CD4-positive, CD25-positive, alpha-beta regulatory T cell (primary cell): ENCODE measurements around the gene NEK1. TPM values are rescaled to one million over a fixed set of nuclear protein-coding genes. Genes with fewer than 3 reads are reported as not detected.
A peak's percentile ranks its signal among the peaks of the same experiment; 100 is the strongest.

Source experiments
- ATAC-seq, 2 donors: fragments of 150-1000 bp; cut with Tn5 transposase; one replicate each; pipeline ENCODE4 v1.10.0; 2021; ENCODE audit warnings: low read depth in 2 of 2, moderate number of reproducible peaks in 2 of 2, moderate library complexity in 1 of 2
- DNase-seq, 3 donors: peaks; one replicate each; pipeline versions ENCODE4 v3.0.0 to v3.0.0-alpha.2; 2012 to 2022; ENCODE audit warnings: mixed read lengths in 1 of 3
- H3K27ac ChIP-seq: one replicate; pipeline ENCODE4 v1.7.0; 2013; ENCODE audit warnings: mild to moderate bottlenecking, low read length; ENCODE audit not compliant: insufficient read depth, poor library complexity, severe bottlenecking
- H3K27me3 ChIP-seq: one replicate; pipeline ENCODE4 v1.7.0; 2013; ENCODE audit warnings: low read length; ENCODE audit not compliant: control insufficient read depth, insufficient read depth
- H3K36me3 ChIP-seq: one replicate; pipeline ENCODE4 v1.7.0; 2013; ENCODE audit warnings: mild to moderate bottlenecking, low read length, moderate library complexity; ENCODE audit not compliant: control insufficient read depth, insufficient read depth
- H3K4me1 ChIP-seq: 2 replicates; pipeline ENCODE4 v1.7.0; 2013; ENCODE audit warnings: mild to moderate bottlenecking, low read length; ENCODE audit not compliant: insufficient read depth, control insufficient read depth, poor library complexity, severe bottlenecking
- H3K4me3 ChIP-seq: one replicate; pipeline ENCODE4 v1.7.0; 2013; ENCODE audit warnings: low read depth, mild to moderate bottlenecking, low read length, moderate library complexity
- H3K9me3 ChIP-seq, 2 experiments: 1 replicate in 1 of 2; 2 replicates in 1 of 2; pipeline ENCODE4 v1.7.0; 2013; ENCODE audit warnings: low read length in 2 of 2, mild to moderate bottlenecking in 1 of 2, moderate library complexity in 1 of 2; ENCODE audit not compliant: control insufficient read depth in 2 of 2
- H3K27ac Mint-ChIP-seq, 3 donors: one replicate each; pipeline ENCODE4 v1.8.0; 2020 to 2022; ENCODE audit warnings: mild to moderate bottlenecking in 3 of 3, mixed read lengths in 3 of 3, moderate library complexity in 2 of 3
- H3K27me3 Mint-ChIP-seq: one replicate; pipeline ENCODE4 v1.8.0; 2022; ENCODE audit warnings: mild to moderate bottlenecking, mixed read lengths
- H3K36me3 Mint-ChIP-seq: one replicate; pipeline ENCODE4 v1.8.0; 2020; ENCODE audit warnings: mixed read lengths
- H3K4me1 Mint-ChIP-seq, 4 donors: one replicate each; pipeline ENCODE4 v1.8.0; 2020 to 2022; ENCODE audit warnings: mixed read lengths in 4 of 4, mild to moderate bottlenecking in 1 of 4
- H3K4me3 Mint-ChIP-seq, 4 donors: one replicate each; pipeline ENCODE4 v1.8.0; 2020 to 2022; ENCODE audit warnings: mild to moderate bottlenecking in 4 of 4, mixed read lengths in 4 of 4, moderate library complexity in 3 of 4
- H3K9me3 Mint-ChIP-seq, 7 donors: one replicate each; pipeline ENCODE4 v1.8.0; 2020 to 2022; ENCODE audit warnings: mixed read lengths in 7 of 7, mild to moderate bottlenecking in 3 of 7, moderate library complexity in 2 of 7
- polyA plus RNA-seq, 4 donors: library from polyadenylated mRNA; unstranded; fragments of 300-500 nt; fragmentation: Illumina TruSeq; gene quantifications; one replicate each; pipeline ENCODE4 v1.2.3, GENCODE V29; 2021
- total RNA-seq: library from RNA; stranded (reverse); gene quantifications from one replicate; pipeline ENCODE4 v1.2.3, GENCODE V29; 2022

NEK1 gene
- total and polyA plus RNA-seq, 5 donors from 2014 or later: 7.7 to 22.9 (median 10.8) TPM

DNA sequence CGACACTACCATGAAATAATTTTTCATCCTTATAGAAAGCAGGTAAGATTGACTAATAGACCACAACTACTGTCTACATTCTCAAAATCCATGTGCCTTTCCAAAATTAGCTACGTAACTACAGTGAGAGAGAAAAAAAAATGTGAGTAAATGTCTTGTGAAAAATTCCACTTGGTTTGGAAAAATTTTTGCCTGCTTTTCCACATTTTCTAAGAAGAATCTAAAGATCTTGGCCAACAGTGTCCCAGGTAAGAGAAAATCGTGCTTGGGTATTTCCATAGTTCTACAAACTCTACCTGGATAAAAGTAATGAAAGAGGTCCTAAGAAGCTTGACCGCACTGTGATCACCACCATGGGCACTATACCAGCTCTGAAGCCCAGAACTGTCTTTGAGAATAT lies 6.6 kb upstream of the NEK1 start:
- peak overlapping the region; percentile 97 for H3K4me3 ChIP-seq
- no peak for ATAC-seq
- peaks cover 42% of the 10 kb centered on the region for H3K4me1 ChIP-seq
- no peaks in the 10 kb centered on the region for H3K27me3 ChIP-seq
- no peak for DNase-seq
- H3K27ac ChIP-seq: peak overlapping the region; percentile 97
- Mint-ChIP-seq H3K36me3 (no peaks in the 10 kb centered on the region), H3K27me3 (no peaks in the 10 kb centered on the region), H3K4me1 (peaks cover 16 to 60% (median 44%) of the 10 kb centered on the region in 4 donors), H3K9me3 (no peaks in the 10 kb centered on the region), H3K4me3 (peak overlapping the region; percentile 87 to 99 (median 98)), H3K27ac (peak overlapping the region; percentile 98 to 99 (median 99))
- no peaks in the 10 kb centered on the region for H3K36me3 ChIP-seq
- no peaks in the 10 kb centered on the region for H3K9me3 ChIP-seq

DNA sequence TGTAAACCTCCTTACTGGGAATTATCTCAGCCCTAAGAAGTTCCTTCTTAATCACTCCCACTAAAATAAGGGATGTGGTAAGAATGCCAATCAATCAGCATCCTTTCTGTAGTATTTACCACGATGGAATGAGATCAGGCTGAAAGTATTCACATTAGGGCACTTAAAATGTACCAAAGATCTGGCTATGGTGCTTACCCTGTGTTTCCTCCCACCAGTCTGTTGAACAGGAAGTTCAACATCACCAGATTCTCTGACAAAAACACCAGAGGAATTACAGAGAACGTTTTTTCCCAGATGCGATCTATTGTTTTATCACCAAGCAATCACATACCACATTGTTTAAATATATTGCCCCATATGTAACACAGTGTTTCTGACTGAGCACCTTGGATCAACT lies 5.9 kb upstream of the NEK1 start:
- no peak for ATAC-seq
- Mint-ChIP-seq H3K9me3 (no peaks in the 10 kb centered on the region), H3K27me3 (no peaks in the 10 kb centered on the region), H3K27ac (peak overlapping the region; percentile 62 to 98 (median 64)), H3K36me3 (no peaks in the 10 kb centered on the region), H3K4me3 (peak overlapping the region; percentile 69 to 99 (median 82)), H3K4me1 (peaks cover 18 to 57% (median 43%) of the 10 kb centered on the region in 4 donors)
- H3K4me3 ChIP-seq: peak overlapping the region; percentile 8
- H3K36me3 ChIP-seq: no peaks in the 10 kb centered on the region
- peaks cover 46% of the 10 kb centered on the region for H3K4me1 ChIP-seq
- no peaks in the 10 kb centered on the region for H3K9me3 ChIP-seq
- no peaks in the 10 kb centered on the region for H3K27me3 ChIP-seq
- DNase-seq: no peak
- H3K27ac ChIP-seq: peak overlapping the region; percentile 50

- peak overlapping the region in 2 of 4 donors; percentile 26 to 69 for H3K4me3 Mint-ChIP-seq
- Histone ChIP-seq H3K4me1 (peaks cover 46% of the 10 kb centered on the region), H3K4me3 (no peak overlapping the region), H3K27ac (no peak overlapping the region), H3K36me3 (no peaks in the 10 kb centered on the region), H3K27me3 (no peaks in the 10 kb centered on the region), H3K9me3 (no peaks in the 10 kb centered on the region)
- peak overlapping the region in 1 of 3 donors; percentile 98 for H3K27ac Mint-ChIP-seq
- H3K36me3 Mint-ChIP-seq: no peaks in the 10 kb centered on the region
- H3K9me3 Mint-ChIP-seq: no peaks in the 10 kb centered on the region
- no peak for DNase-seq
- no peaks in the 10 kb centered on the region for H3K27me3 Mint-ChIP-seq
- H3K4me1 Mint-ChIP-seq: peaks cover 19 to 58% (median 38%) of the 10 kb centered on the region in 4 donors
- no peak for ATAC-seq
These were observed 4.9 kb upstream of the NEK1 start for GRCh38 chr4:169617306-169617705.

- H3K27ac Mint-ChIP-seq: no peak overlapping the region
- ATAC-seq (no peak), DNase-seq (no peak)
- no peaks in the 10 kb centered on the region for H3K9me3 ChIP-seq
- H3K4me1 ChIP-seq: peaks cover 42% of the 10 kb centered on the region
- H3K27ac ChIP-seq: no peak overlapping the region
- peak overlapping the region in 2 of 4 donors; percentile 26 to 69 for H3K4me3 Mint-ChIP-seq
- no peak overlapping the region for H3K4me3 ChIP-seq
- no peaks in the 10 kb centered on the region for H3K9me3 Mint-ChIP-seq
- no peaks in the 10 kb centered on the region for H3K27me3 ChIP-seq
- peaks cover 15 to 58% (median 36%) of the 10 kb centered on the region in 4 donors for H3K4me1 Mint-ChIP-seq
- no peaks in the 10 kb centered on the region for H3K36me3 Mint-ChIP-seq
- H3K27me3 Mint-ChIP-seq: no peaks in the 10 kb centered on the region
- H3K36me3 ChIP-seq: no peaks in the 10 kb centered on the region
These were observed 4.5 kb upstream of the NEK1 start for GRCh38 chr4:169616846-169617245.

DNA sequence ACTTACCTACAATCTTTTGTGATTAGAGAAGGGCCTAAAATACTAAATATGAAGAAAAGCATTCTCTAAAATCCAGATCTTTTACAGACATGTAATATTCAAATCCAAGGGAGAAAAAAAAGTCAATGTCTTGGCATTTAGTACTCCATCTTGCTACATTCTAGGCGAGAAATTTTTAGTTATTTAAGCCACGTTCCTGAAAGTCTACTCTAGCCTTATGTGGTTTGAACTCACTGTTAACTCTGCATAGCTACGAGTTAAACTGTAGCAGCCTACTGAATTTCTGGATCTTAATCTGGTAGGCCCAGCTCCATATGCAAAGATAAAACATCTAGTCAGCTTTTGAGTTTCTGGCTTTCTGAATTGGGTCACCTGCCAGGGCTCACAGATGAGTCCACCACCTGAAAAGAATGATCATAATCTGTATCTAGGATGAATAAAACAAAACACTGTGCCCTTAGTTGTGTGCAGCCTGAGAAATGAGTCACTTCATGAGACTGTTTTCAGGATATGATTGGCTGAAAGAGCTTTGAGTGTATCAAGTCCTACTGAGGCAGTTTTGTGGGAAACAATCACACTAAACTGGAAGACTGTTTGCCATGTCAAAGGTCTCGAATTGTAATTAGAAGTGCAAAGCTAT lies 3.2 kb upstream of the NEK1 start:
- no peak overlapping the region for H3K27ac ChIP-seq

DNA sequence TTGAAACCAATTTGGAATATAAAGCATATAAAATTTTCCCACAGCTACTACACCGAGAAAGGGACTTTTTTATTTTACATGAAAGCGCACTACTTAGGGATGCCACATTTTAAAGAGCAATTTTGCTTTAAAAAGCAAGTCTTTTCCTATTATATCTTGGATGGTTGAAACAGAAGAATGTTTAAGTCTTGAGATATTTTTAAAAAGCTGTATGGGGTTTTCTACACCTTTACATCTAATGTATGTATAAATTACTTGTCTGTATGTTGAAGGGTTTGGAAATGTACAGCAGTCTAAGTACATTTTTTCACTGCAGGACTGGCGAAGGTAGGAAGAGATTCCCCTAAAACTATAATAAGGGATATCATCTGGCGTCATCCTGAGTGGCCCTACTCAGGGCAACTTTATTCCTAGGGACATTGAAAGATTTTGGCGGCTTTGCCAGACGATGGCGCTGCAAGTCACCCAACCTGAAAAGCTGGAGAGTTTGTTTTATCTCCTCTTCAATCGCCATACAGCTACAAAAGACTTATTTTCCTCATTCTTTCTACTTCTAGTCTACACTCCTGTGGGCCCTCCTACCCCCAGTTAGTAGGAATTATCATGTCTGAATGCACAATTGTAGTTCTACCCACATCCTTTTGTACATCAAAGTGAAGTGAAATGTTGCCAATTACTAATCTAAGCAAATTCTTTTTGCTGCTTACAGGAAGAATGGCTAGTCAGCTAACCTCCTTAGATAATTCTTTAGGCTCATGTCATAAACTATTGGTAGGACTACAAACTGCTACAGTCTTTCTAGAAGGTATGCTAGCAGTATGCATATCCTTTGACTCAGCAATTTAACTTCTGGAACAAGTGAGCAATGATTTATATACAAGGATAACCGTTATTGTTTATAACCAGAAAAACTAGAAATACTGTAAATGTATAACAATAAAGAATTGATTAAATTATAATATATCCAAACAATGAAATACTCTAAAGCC lies 782 bp upstream of the NEK1 start:
- peaks cover 16 to 51% (median 32%) of the 10 kb centered on the region in 4 donors for H3K4me1 Mint-ChIP-seq
- peak overlapping the region; percentile 96 to 99 (median 98) for H3K4me3 Mint-ChIP-seq
- no peaks in the 10 kb centered on the region for H3K27me3 Mint-ChIP-seq
- Histone ChIP-seq H3K27ac (peak overlapping the region; percentile 99), H3K36me3 (no peaks in the 10 kb centered on the region), H3K4me3 (peak overlapping the region; percentile 98), H3K4me1 (peaks cover 27% of the 10 kb centered on the region), H3K27me3 (no peaks in the 10 kb centered on the region), H3K9me3 (no peaks in the 10 kb centered on the region)
- no peaks in the 10 kb centered on the region for H3K36me3 Mint-ChIP-seq
- H3K27ac Mint-ChIP-seq: peak overlapping the region; percentile 83 to 100 (median 100)
- peak; percentile 15 to 24 for ATAC-seq
- no peaks in the 10 kb centered on the region for H3K9me3 Mint-ChIP-seq
- DNase-seq: peak; percentile 53 to 78 (median 67)

More for the DNA sequence above, 3.2 kb upstream of the NEK1 start:
- H3K27ac Mint-ChIP-seq: peak overlapping the region in 1 of 3 donors; percentile 34
- no peak for ATAC-seq
- no peaks in the 10 kb centered on the region for H3K9me3 ChIP-seq
- H3K4me3 Mint-ChIP-seq: peak overlapping the region in 2 of 4 donors; percentile 34 to 66
- no peaks in the 10 kb centered on the region for H3K9me3 Mint-ChIP-seq
- no peaks in the 10 kb centered on the region for H3K27me3 ChIP-seq
- no peak overlapping the region for H3K4me3 ChIP-seq
- no peak for DNase-seq
- no peaks in the 10 kb centered on the region for H3K36me3 ChIP-seq
- H3K27me3 Mint-ChIP-seq: no peaks in the 10 kb centered on the region
- H3K4me1 ChIP-seq: peaks cover 45% of the 10 kb centered on the region
- no peaks in the 10 kb centered on the region for H3K36me3 Mint-ChIP-seq
- peaks cover 21 to 58% (median 41%) of the 10 kb centered on the region in 4 donors for H3K4me1 Mint-ChIP-seq

- H3K9me3 Mint-ChIP-seq: no peaks in the 10 kb centered on the region
- H3K36me3 Mint-ChIP-seq: peaks cover 4% of the 10 kb centered on the region
- peak overlapping the region; percentile 99 for H3K27ac ChIP-seq
- no peaks in the 10 kb centered on the region for H3K9me3 ChIP-seq
- peaks cover 24 to 57% (median 37%) of the 10 kb centered on the region in 4 donors for H3K4me1 Mint-ChIP-seq
- H3K4me1 ChIP-seq: peaks cover 24% of the 10 kb centered on the region
- no peaks in the 10 kb centered on the region for H3K27me3 ChIP-seq
- H3K4me3 ChIP-seq: peak overlapping the region; percentile 98
- no peaks in the 10 kb centered on the region for H3K27me3 Mint-ChIP-seq
- H3K4me3 Mint-ChIP-seq: peak overlapping the region; percentile 96 to 99 (median 98)
- H3K27ac Mint-ChIP-seq: peak overlapping the region; percentile 52 to 100 (median 100)
- H3K36me3 ChIP-seq: no peaks in the 10 kb centered on the region
- DNase-seq: no peak
- ATAC-seq: no peak
These were observed 1.2 kb downstream of the NEK1 start for GRCh38 chr4:169611157-169611556.
